GM18505 (cell line): Measurements from ENCODE around the gene LZTR1.

Source experiments
- ATAC-seq: cut with Tn5 transposase; IDR thresholded peaks from one replicate; pipeline ENCODE4 v1.9.1; 2021; ENCODE audit not compliant: unreplicated experiment
- POLR2A ChIP-seq: IDR thresholded peaks from 4 replicates; pipeline ENCODE4 v1.6.1; 2011; ENCODE audit warnings: borderline replicate concordance; ENCODE audit not compliant: insufficient read depth, insufficient read length; ENCODE audit errors: extremely low read depth

Gene LZTR1

GRCh38 chr22:20944042-20944441 lies 38.1 kb upstream of the LZTR1 start:
- TF ChIP-seq POLR2A: no peak
- ATAC-seq: no peak

DNA sequence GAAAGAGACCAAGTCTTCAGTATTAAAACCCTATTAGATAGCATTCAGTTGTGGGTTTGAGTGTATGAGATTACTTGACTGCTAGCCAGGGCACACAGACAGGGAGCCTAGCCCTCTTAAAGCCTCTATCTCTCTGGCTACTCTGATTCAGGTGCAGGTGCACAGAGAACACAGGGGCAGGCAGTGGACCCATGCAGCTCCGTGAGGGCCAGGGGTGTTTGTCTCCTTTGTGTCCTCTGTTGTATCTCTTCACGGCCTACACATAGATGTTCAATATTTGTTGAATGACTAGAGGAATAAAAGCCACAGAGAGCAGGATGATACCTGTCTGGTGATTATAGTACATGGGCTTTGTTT lies 36.5 kb upstream of the LZTR1 start:
- no peak for TF ChIP-seq POLR2A
- ATAC-seq: no peak

GRCh38 chr22:20946080-20946986 lies 35.8 kb upstream of the LZTR1 start:
- ATAC-seq: no peak
- TF ChIP-seq POLR2A: no peak

DNA sequence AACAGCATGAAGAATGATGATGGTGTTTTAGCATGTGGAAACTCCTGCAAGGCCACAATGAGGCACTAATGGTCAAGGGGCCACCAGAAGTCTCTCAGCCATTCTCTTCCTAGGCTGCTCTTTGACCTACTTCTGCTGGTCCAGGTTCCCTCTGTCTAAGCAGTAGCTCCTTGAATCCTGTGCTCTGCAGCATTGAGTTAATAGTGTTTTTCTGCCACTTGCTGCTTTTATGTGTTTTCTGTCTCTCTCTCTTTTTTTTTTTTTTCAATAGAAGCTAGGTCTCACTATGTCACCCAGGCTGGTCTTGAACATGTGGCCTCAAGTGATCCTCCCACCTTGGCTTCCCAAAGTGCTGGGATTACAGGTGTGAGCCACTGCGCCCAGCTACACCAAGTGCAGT lies 35.1 kb upstream of the LZTR1 start:
- TF ChIP-seq POLR2A: no peak
- no peak for ATAC-seq

GRCh38 chr22:20948450-20948849 lies 33.6 kb upstream of the LZTR1 start:
- no peak for TF ChIP-seq POLR2A
- no peak for ATAC-seq

GRCh38 chr22:20948989-20949388 lies 33.1 kb upstream of the LZTR1 start:
- no peak for TF ChIP-seq POLR2A
- ATAC-seq: no peak

- no peak for TF ChIP-seq POLR2A
- ATAC-seq: no peak
Observed at GRCh38 chr22:20949698-20950183, 32.4 kb upstream of the LZTR1 start.

- TF ChIP-seq POLR2A: no peak
- no peak for ATAC-seq
Observed at GRCh38 chr22:20951151-20951931, 30.8 kb upstream of the LZTR1 start.

GRCh38 chr22:20951932-20952380 lies 30.1 kb upstream of the LZTR1 start:
- no peak for TF ChIP-seq POLR2A
- ATAC-seq: no peak

DNA sequence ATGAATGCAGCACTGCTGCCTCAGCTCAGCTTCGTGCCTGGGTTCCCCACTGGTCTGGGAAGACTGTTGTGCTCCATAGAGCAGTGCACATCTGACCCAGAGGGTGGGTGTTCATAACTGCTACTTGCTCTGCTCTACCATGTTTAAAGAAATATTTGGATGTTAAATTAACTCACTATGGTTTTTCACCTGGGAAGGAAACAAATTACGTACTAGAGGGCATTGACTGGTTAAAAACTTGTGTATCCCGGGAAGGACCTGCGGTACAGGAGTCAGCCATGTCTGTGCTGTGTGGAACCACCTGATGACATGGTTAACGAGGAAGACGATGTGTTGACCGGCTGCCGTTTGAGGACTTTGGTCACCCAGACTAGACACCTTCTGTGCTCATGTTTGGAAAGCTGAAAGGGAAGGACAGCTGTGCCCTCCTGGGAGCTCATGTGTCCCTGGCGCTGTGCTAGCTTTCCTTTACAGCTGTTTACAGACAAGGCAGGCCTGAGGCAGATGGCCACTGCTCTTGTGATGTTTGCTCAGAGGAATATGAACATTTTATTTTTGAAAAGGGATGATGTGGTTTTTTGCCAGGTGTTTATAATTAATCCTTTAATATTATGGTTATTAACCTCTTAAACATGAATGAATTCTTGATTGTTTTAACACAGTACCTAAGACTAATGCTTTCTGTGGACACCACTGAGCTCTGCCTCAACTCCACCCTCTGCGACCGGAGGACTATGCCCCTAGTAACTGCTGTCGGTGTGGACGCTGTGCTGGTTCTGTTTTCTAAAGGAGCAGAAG lies 29.4 kb upstream of the LZTR1 start:
- ATAC-seq: no peak
- no peak for TF ChIP-seq POLR2A

- ATAC-seq: no peak
- no peak for TF ChIP-seq POLR2A
Observed at GRCh38 chr22:20953342-20953608, 28.8 kb upstream of the LZTR1 start.

DNA sequence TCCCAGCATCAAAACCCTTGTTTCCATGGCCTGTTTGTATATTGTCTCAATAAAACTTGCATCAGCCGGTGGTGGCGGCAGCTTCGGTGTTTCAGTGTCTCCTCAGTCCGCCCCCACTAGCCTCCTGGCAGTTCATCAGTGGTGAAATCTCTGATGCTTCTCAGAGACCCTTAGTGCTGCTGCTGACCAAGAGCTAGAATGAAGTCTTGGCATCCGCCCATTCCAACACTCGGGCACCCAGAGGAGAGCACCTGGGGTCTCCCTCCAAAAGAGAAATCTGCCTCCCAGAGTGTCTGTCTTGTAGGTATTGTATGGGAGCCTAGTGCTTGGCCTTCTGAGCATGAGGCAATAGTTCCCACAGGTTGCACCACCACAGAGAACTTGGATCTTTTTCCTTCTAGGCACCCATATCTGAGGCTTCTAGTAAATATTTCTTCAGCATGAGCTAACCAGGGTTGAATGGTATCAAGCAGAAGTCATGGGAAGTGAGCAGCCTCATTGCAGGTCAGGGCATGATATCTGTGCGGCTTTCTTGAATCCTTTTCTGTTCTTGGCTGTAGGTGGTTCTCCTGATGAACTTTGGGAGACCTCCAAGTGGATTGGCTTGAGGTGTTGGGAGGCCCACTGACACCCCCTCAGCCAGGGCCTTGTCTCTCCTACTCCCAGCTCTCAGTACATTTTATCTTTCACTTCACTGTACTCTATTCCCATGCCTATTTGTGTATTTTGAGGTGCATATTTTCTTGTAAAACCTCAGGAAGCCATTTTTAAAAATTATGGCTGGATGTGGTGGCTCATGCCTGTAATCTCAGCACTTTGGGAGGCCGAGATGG lies 28.2 kb upstream of the LZTR1 start:
- no peak for TF ChIP-seq POLR2A

DNA sequence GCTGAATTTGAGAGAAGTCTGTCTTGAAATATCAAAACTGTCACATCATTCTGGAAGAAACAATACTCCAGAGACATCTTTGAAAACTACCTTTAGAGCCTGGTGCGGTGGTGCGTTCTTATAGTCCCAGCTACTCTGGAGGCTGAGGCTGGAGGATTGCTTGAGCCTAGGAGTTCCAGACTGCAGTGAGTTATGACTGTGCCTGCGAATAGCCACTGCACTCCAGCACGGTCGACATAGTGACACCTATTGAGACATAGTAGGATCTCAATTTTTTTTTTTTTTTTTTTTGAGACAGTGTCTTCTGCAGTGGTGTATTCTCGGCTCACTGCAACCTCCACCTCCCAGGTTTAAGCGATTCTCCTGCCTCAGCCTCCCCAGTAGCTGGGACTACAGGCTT lies 26.5 kb upstream of the LZTR1 start:
- no peak for TF ChIP-seq POLR2A
- ATAC-seq: no peak

More for the DNA sequence above, 28.2 kb upstream of the LZTR1 start:
- ATAC-seq: no peak
